Nephron progenitor cell (in vitro differentiated cells): ENCODE data around the gene SPSB4.

Experiments used
- DNase-seq: peaks from one replicate; pipeline ENCODE4 v3.0.0; 2021
- H3K27ac Mint-ChIP-seq: 2 replicates; pipeline ENCODE4 v1.8.0; 2021; ENCODE audit warnings: mild to moderate bottlenecking, moderate library complexity, mixed read lengths
- H3K27me3 Mint-ChIP-seq: 2 replicates; pipeline ENCODE4 v1.8.0; 2021; ENCODE audit warnings: mild to moderate bottlenecking, low read depth, mixed read lengths; ENCODE audit not compliant: poor library complexity
- H3K36me3 Mint-ChIP-seq: 2 replicates; pipeline ENCODE4 v1.8.0; 2021; ENCODE audit warnings: low read depth, mixed read lengths
- H3K4me1 Mint-ChIP-seq: 2 replicates; pipeline ENCODE4 v1.8.0; 2021; ENCODE audit warnings: mixed read lengths
- H3K4me3 Mint-ChIP-seq: 2 replicates; pipeline ENCODE4 v1.8.0; 2021; ENCODE audit warnings: mild to moderate bottlenecking, moderate library complexity, mixed read lengths
- H3K9me3 Mint-ChIP-seq: 2 replicates; pipeline ENCODE4 v1.8.0; 2021; ENCODE audit warnings: mild to moderate bottlenecking, moderate library complexity, mixed read lengths
- CTCF ChIP-seq: fragments of 200-600 bp; sonication (generic); IDR thresholded peaks from 2 replicates; pipeline ENCODE4 v1.5.0; 2021; ENCODE audit warnings: antibody characterized with exemption

The SPSB4 gene

DNA sequence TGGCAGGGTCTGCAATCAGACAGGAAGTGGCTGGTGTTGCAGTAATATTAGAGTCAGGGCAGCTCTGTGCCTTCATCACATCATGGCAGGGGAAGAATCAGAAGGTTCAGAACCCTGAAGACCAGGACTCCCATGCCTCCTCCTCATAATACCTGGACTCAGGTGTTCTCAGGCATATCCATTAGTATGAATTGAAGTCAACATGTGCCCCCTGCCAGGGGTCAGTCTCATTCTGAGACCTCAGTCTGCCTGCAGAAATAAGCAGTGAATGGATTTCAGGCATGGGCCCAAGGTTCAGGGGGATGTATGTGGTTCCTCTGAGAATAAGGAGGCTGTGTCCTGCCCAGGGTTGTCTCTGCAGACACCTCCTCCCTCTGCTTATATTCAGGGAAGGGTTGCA, 74.2 kb downstream of the SPSB4 start:
- TF ChIP-seq CTCF = no peak
- Mint-ChIP-seq H3K4me3 (no peak overlapping the region), H3K36me3 (peaks cover 51% of the 10 kb centered on the region), H3K27ac (no peak overlapping the region), H3K9me3 (peaks cover 21% of the 10 kb centered on the region), H3K4me1 (peaks cover 60% of the 10 kb centered on the region), H3K27me3 (peaks cover 4% of the 10 kb centered on the region)
- DNase-seq = no peak

DNA sequence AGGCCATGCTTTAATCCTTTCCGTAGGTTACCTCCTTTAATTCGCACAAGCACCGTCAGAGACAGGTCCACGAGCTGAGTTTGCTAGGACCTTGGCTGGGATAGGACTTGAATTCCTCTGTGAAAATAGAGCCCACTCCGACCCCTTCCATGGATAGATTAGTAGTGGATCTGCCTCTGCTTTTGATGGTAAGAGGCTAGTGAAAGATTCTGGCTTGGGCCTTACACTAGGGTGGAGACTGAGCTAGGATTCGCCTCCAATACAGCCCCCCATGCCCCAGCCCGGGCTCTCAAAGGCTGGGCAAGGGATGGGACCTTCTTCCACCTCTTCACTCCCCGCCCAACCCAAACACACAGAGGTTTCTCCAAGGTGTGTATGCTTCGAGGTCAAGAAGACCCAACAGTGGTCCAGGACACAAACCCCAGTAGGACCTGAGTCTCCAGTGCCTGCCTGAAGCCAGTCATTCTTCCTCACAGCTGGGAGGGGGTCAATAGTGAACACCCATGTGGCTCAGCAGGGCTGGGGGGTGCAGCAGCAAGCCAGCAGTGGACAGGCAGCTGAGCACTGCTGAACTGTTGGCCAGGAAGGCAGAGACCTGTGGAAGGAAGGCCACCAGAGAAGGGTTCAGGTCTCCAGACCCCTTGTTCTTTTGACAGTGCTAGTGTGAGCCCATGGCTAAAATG, 75.7 kb downstream of the SPSB4 start:
- Mint-ChIP-seq H3K4me1 (peaks cover 58% of the 10 kb centered on the region), H3K9me3 (peaks cover 14% of the 10 kb centered on the region), H3K27ac (peak overlapping the region; percentile 49), H3K4me3 (no peak overlapping the region), H3K36me3 (peaks cover 52% of the 10 kb centered on the region), H3K27me3 (peaks cover 4% of the 10 kb centered on the region)
- no peak for TF ChIP-seq CTCF
- no peak for DNase-seq

GRCh38 chr3:141127344-141128125, 76.4 kb downstream of the SPSB4 start:
- H3K4me3 Mint-ChIP-seq = peak overlapping the region; percentile 31
- TF ChIP-seq CTCF = no peak
- H3K9me3 Mint-ChIP-seq = peaks cover 19% of the 10 kb centered on the region
- DNase-seq = no peak
- H3K4me1 Mint-ChIP-seq = peaks cover 50% of the 10 kb centered on the region
- peak overlapping the region; percentile 83 for H3K27ac Mint-ChIP-seq
- H3K36me3 Mint-ChIP-seq = peaks cover 56% of the 10 kb centered on the region
- H3K27me3 Mint-ChIP-seq = peaks cover 7% of the 10 kb centered on the region

GRCh38 chr3:141128126-141128777, 77.1 kb downstream of the SPSB4 start:
- H3K4me1 Mint-ChIP-seq = peaks cover 43% of the 10 kb centered on the region
- peak overlapping the region; percentile 83 for H3K27ac Mint-ChIP-seq
- H3K27me3 Mint-ChIP-seq = peaks cover 7% of the 10 kb centered on the region
- H3K9me3 Mint-ChIP-seq = peaks cover 26% of the 10 kb centered on the region
- H3K4me3 Mint-ChIP-seq = peak overlapping the region; percentile 31
- peaks cover 63% of the 10 kb centered on the region for H3K36me3 Mint-ChIP-seq
- no peak for DNase-seq
- no peak for TF ChIP-seq CTCF

DNA sequence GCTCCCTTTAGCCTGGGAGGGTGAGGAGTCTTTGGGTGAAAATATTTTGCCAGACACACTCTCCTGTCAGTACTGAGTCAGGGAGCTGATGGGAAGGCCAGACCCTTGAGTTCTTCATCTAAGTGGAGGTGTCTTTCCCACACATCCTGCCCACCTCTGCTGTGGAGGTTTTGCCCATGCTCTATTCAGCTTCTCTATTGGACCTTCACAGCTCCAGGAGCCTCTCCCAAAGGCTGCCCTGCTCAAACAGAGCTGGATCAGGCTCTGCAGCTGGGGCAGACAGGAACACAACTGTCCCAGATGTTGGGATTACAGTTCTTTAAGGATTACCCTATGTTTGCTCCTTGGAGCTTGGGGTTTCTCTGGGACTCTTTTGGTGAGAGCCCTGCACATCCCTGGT, 77.9 kb downstream of the SPSB4 start:
- Mint-ChIP-seq H3K36me3 (peaks cover 71% of the 10 kb centered on the region), H3K4me1 (peaks cover 36% of the 10 kb centered on the region), H3K9me3 (peaks cover 34% of the 10 kb centered on the region), H3K27ac (no peak overlapping the region), H3K4me3 (no peak overlapping the region), H3K27me3 (peaks cover 7% of the 10 kb centered on the region)
- no peak for TF ChIP-seq CTCF
- DNase-seq = no peak
